ENCODE results near the gene HOXC12.

HOXC12 gene

GRCh38 chr12:53971129-53971528 is 16.4 kb downstream of the HOXC12 start:
- H3K27me3 ChIP-seq (ENCODE audit: insufficient read depth, low read depth) = peaks cover 100% of the 10 kb centered on the region
- peaks cover 2% of the 10 kb centered on the region for H3K4me1 ChIP-seq (ENCODE audit: low read depth, poor library complexity, severe bottlenecking)
- H3K9ac ChIP-seq = no peak overlapping the region
- H3K27ac ChIP-seq = no peak overlapping the region
- TF ChIP-seq, protein P1, sequence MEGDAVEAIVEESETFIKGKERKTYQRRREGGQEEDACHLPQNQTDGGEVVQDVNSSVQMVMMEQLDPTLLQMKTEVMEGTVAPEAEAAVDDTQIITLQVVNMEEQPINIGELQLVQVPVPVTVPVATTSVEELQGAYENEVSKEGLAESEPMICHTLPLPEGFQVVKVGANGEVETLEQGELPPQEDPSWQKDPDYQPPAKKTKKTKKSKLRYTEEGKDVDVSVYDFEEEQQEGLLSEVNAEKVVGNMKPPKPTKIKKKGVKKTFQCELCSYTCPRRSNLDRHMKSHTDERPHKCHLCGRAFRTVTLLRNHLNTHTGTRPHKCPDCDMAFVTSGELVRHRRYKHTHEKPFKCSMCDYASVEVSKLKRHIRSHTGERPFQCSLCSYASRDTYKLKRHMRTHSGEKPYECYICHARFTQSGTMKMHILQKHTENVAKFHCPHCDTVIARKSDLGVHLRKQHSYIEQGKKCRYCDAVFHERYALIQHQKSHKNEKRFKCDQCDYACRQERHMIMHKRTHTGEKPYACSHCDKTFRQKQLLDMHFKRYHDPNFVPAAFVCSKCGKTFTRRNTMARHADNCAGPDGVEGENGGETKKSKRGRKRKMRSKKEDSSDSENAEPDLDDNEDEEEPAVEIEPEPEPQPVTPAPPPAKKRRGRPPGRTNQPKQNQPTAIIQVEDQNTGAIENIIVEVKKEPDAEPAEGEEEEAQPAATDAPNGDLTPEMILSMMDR (conservative IDR thresholded peaks at IDR 0.05; ENCODE audit: low read depth, low read length) = no peak
- no peaks in the 10 kb centered on the region for H4K20me1 ChIP-seq (ENCODE audit: insufficient read depth)
- H3K4me2 ChIP-seq = no peak overlapping the region
- no peak overlapping the region for H2AFZ ChIP-seq (ENCODE audit: low read depth)
- H3K4me3 ChIP-seq (IDR thresholded peaks at IDR 0.05; ENCODE audit: insufficient read depth, low read depth, low read length) = no peak overlapping the region
- H3K36me3 ChIP-seq (ENCODE audit: insufficient read depth) = no peaks in the 10 kb centered on the region
- H3K79me2 ChIP-seq (ENCODE audit: insufficient read depth, low read depth) = no peaks in the 10 kb centered on the region

DNA sequence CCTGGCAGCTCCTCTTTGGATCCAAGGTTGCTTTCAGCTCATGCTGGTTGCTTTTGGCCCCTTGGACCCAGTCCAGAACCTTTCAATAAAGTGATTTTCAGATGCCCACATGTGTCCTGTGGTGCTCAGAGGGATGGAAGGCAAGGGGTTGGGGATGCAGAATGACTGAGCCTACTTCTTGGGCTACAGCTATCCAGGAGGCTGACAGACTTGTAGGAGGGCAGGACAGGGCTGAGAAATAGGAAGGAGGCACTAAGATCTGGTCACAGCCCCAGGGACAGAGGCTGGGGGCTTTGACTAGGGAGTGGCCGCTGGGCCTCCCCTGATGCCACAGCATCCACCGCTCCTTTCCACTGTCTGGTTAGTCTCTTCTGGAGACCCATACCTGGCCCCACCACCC is 17.0 kb downstream of the HOXC12 start:
- H3K79me2 ChIP-seq (ENCODE audit: insufficient read depth, low read depth) = no peaks in the 10 kb centered on the region
- no peak overlapping the region for H3K4me3 ChIP-seq (IDR thresholded peaks at IDR 0.05; ENCODE audit: insufficient read depth, low read depth, low read length)
- H3K27ac ChIP-seq = no peak overlapping the region
- no peak overlapping the region for H3K4me2 ChIP-seq
- H2AFZ ChIP-seq (ENCODE audit: low read depth) = no peak overlapping the region
- TF ChIP-seq, protein P1 (conservative IDR thresholded peaks at IDR 0.05; ENCODE audit: low read depth, low read length) = no peak
- peaks cover 100% of the 10 kb centered on the region for H3K27me3 ChIP-seq (ENCODE audit: insufficient read depth, low read depth)
- no peaks in the 10 kb centered on the region for H3K36me3 ChIP-seq (ENCODE audit: insufficient read depth)
- no peaks in the 10 kb centered on the region for H4K20me1 ChIP-seq (ENCODE audit: insufficient read depth)
- peaks cover 2% of the 10 kb centered on the region for H3K4me1 ChIP-seq (ENCODE audit: low read depth, poor library complexity, severe bottlenecking)
- no peak overlapping the region for H3K9ac ChIP-seq

DNA sequence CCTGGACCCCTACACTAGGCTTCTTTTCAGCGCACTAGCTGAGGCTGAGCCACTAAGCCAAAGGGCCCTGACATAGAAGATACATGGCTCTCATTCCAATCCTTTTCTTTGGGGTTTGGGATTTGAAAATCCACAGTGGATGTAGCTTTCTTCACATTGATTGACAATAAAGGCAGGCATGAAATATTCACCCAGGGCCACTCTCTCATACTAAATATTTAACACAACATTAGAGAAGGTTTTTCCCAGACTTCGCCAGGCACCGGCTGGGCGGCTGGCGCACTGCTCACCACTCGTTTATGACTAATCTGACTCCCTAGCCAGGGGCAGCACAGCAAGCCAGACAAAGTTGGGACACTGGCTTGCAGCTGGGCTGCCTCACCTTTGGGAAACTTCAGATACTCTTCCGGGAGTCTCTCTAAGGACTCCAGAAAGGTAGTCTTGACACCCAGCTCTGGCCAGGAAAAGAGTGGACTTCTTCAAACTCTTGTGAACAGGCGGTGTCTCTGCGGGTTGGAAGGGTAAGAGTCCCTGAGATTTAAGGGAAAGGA is 17.5 kb downstream of the HOXC12 start:
- H3K27ac ChIP-seq = no peak overlapping the region
- H3K9ac ChIP-seq = no peak overlapping the region
- H4K20me1 ChIP-seq (ENCODE audit: insufficient read depth) = no peaks in the 10 kb centered on the region
- H3K4me2 ChIP-seq = no peak overlapping the region
- no peaks in the 10 kb centered on the region for H3K79me2 ChIP-seq (ENCODE audit: insufficient read depth, low read depth)
- no peak overlapping the region for H2AFZ ChIP-seq (ENCODE audit: low read depth)
- H3K4me1 ChIP-seq (ENCODE audit: low read depth, poor library complexity, severe bottlenecking) = peaks cover 4% of the 10 kb centered on the region
- no peak overlapping the region for H3K4me3 ChIP-seq (IDR thresholded peaks at IDR 0.05; ENCODE audit: insufficient read depth, low read depth, low read length)
- H3K36me3 ChIP-seq (ENCODE audit: insufficient read depth) = no peaks in the 10 kb centered on the region
- H3K27me3 ChIP-seq (ENCODE audit: insufficient read depth, low read depth) = peaks cover 100% of the 10 kb centered on the region
- TF ChIP-seq, protein P1 (conservative IDR thresholded peaks at IDR 0.05; ENCODE audit: low read depth, low read length) = no peak

DNA sequence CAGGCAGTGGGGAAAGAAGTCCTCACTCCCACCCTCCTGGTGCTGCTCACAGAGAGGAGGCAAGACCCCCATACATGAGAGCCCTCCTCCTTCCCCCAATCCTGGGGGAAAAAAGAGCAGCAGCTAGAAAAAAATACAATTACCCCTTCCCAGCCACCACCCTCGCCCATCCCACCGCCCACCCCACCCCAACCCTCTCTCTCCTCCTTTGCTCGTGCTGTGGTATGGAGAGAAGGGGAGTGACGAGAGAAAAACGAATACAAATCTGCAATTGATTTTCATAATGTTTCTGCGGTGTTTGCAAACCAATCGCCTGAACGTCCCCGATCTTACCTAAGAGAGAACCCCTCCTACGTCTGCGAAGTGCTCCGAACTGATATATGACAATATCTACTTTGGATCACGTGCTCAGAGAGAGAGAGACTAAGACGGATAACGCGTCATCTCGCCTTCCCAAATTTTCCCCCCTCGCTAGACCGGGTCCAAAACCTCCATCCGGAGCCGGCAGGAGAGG is 18.1 kb downstream of the HOXC12 start, which contains the start of gene HOXC11:
Gene HOXC11, plus strand, starts transcription at position 405 of the 514 bp plus-strand sequence. CDS start 116 bp downstream, outside the sequence.
- no peak within 1 kb of the TSS for H3K4me3 ChIP-seq (IDR thresholded peaks at IDR 0.05; ENCODE audit: insufficient read depth, low read depth, low read length)
- H3K4me1 ChIP-seq (ENCODE audit: low read depth, poor library complexity, severe bottlenecking) = peaks cover 9% of the 10 kb centered on the region
- TF ChIP-seq, protein P1 (conservative IDR thresholded peaks at IDR 0.05; ENCODE audit: low read depth, low read length) = no peak
- no peaks in the 10 kb centered on the region for H3K36me3 ChIP-seq (ENCODE audit: insufficient read depth)
- H3K9ac ChIP-seq = no peak within 1 kb of the TSS
- no peak within 1 kb of the TSS for H3K27ac ChIP-seq
- no peaks in the 10 kb centered on the region for H3K79me2 ChIP-seq (ENCODE audit: insufficient read depth, low read depth)
- H4K20me1 ChIP-seq (ENCODE audit: insufficient read depth) = no peaks in the 10 kb centered on the region
- H3K4me2 ChIP-seq = no peak within 1 kb of the TSS
- peaks cover 100% of the 10 kb centered on the region for H3K27me3 ChIP-seq (ENCODE audit: insufficient read depth, low read depth)
- no peak within 1 kb of the TSS for H2AFZ ChIP-seq (ENCODE audit: low read depth)
